COLO668 (cell line): Measurements from ENCODE around the gene GLRX5.

Source experiments
- DNase-seq: peaks from one replicate; lab custom pipeline; 2025; ENCODE audit not compliant: unreplicated experiment; lab: John Stamatoyannopoulos, UW

The GLRX5 gene

DNA sequence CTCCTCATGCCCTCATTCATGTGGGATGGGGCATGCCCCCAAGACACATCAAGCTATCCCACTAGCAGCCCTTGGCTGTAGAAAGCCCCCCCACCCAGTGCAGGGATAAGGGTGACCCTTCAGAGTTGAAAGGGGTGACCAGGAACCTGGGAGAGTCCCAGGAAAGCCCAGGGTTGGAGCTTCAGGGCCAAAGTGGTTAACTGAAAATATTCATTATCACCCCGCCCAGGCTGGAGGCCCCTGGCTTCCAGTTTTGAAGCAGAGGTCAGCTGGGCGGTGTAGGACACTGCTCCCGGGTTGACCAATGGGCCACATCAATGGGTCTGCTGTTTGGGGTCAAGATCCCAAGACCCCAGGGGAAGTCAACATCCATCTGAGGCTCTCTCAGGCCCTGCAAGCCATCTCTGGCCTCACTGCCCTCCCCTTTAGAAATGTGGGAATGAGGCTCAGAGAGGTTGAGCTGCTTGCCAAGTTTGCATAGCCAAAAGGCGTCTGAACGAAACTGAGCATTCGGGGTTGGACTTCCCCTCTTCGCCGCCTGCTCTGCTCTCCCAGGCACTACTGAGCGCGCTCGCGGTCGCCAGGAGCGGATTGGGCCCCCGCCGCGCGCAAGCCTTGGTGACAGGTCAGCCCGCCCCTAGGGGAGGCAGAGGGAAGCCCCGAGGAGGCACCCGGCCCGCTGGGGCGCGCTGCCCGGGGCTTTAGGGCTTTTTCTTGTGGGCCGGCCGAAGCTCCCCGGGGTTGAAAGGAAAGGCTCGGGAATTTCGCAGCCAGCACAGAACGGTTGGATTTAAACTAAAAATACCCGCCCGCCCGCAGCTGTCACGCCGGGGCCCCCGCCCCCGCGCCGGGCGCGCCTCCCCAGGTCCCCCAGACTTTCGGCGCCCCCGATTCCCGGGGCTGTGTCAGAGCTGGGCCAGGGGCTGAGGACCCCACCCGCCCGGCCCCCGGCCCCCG lies 19.0 kb upstream of the GLRX5 start:
- DNase-seq, result peak; percentile 90

DNA sequence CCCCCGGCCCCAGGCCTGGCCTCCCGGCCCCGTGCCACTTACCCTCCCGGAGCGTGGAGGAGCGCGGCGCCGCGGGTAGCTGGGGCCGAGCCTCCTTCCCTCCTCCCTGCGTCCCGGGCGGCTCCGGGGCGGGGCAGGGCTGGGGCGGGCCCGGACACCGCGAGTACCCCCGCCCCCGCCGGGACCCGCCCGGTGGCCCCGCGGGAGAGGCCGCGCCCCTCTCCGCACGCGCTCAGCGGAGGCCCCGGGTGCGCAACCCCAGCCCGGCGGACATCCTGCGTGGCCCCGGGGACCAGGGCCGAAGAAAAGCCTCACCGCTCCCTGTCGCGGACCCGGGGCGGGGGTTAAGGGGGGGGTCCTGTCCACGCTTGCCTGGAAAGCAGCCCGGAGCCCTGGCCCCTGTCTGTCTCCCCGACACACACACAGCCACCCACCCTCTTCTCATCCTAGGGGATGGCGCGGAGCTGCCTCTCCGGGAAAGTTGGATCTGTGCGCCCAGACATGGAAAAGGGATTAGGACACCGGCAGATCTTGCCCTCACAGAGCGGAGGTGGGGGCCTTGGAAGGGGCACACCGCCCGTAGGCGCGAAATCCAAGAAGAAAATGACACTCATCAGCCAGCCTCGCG lies 18.2 kb upstream of the GLRX5 start, which contains the start of gene SYNE3:
Gene SYNE3, minus strand, starts transcription at position 97 of the 628 bp plus-strand sequence. CDS start 40,829 bp downstream, outside the sequence.
- peak; percentile 64 for DNase-seq

GRCh38 chr14:95518045-95518751 lies 16.7 kb upstream of the GLRX5 start:
- DNase-seq, result no peak

GRCh38 chr14:95519699-95520098 lies 15.2 kb upstream of the GLRX5 start:
- DNase-seq, result no peak

- DNase-seq, result no peak
These were observed 14.5 kb upstream of the GLRX5 start for GRCh38 chr14:95520346-95520745.

DNA sequence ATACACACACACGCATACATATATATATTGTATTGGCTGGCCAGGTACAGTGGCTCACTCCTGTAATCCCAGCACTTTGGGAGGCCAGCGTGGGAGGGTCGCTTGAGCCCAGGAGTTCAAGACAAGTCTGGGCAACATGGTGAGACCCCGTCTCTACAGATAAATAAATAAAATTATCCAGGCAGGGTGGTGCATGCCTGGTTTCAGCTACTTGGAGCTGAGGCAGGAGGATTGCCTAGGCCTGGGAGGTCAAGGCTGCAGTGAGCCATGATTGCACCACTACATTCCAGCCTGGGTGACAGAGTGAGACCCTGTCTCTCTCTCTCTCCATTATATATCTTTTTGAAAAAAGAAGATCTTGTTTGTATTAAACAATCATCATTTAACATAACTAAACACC lies 13.8 kb upstream of the GLRX5 start:
- no peak for DNase-seq

DNA sequence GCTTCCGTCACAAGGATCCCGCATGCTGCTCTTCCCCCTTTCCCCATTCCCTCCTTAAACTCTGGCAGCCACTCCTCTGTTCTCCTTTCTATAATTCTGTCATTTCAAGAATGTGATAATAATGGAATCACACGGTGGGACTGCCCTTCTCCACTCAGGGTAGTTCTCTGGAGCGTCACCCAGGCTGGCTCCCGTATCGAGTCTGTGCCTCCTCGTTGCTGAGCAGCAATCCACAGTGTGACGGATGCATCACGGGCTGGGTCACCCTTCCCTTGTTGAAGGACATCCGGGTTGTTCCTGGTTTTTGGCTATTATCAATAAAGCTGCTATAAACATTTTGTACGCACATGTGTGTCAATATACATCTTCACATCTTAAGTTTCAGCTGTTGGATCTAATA lies 12.7 kb upstream of the GLRX5 start:
- no peak for DNase-seq

- DNase-seq, result no peak
These were observed 12.3 kb upstream of the GLRX5 start for GRCh38 chr14:95522556-95522955.

- peak; percentile 39 for DNase-seq
These were observed 11.6 kb upstream of the GLRX5 start for GRCh38 chr14:95523051-95523814.

DNA sequence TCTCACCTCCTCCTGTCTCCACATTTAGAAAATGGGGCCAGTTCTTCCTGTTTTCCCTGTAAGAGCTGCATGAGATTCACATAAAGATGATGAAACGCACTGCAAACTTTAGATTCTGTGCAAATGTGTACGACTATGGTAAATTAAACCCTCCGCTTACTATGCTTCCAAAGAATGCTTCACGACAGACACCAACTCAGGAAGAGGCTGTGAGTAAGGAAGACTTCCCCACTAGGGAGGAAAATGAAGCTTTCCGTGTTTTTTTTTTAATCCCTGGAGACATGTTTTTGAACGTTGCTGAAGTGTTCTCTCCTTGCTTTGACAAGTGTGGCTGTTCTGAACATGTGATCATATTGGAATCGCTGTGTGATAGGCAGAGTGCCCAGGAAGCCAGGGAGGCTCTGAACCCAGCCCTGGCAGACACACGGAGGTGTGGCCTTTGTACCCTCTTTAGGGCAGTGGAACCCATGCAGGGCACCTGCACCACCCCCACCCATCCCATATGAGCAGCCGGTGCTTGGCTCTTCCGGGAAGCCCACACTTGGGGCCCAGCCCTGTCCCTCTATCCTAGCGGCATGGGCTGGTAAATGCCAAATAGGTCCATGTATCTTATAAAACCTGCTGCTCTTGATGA lies 10.9 kb upstream of the GLRX5 start:
- DNase-seq, result peak; percentile 51

- no peak for DNase-seq
These were observed 9.9 kb upstream of the GLRX5 start for GRCh38 chr14:95524706-95525512.

- DNase-seq, result no peak
These were observed 8.9 kb upstream of the GLRX5 start for GRCh38 chr14:95525999-95526398.

DNA sequence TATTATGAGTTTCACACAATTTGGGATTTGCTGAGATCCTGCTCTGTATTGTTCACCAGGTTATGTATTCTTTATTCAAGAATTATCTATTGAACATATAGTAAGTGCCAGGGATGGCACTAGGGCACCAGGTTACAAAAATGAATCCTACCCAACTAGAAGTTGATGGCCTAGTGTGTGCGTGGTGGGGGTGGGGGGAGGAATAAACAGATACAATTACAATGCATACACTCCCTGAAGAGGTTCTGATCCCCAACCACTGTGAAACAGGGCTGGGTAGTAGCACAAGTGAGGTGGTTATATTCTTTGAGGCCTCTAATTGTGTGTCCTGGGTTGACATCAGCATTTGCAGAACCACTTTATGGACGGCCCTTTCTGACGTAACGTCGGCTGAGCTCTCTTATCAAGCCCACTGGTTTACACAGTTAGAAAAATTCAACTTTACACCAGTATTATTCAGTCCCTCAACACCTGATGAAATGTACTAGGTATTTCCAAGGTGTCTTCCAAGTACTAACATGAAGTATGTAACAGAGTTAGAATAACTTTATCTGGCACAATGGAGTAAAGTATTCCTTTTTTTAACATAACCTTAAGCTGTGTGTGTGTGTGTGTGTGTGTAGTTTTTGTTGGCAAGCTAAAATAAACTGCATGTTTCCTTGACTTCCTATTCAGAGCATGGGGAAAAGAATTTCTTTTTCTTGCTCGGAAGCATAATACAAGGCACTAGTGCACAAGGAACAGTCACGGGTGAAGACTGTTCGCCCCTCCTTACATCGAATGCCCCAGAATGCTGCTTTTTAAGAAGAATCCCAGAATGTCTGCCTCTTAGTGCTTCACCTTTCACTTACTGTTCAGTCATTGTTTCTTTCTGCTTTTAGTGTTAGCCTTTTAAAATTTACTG lies 8.1 kb upstream of the GLRX5 start:
- peak; percentile 34 for DNase-seq

DNA sequence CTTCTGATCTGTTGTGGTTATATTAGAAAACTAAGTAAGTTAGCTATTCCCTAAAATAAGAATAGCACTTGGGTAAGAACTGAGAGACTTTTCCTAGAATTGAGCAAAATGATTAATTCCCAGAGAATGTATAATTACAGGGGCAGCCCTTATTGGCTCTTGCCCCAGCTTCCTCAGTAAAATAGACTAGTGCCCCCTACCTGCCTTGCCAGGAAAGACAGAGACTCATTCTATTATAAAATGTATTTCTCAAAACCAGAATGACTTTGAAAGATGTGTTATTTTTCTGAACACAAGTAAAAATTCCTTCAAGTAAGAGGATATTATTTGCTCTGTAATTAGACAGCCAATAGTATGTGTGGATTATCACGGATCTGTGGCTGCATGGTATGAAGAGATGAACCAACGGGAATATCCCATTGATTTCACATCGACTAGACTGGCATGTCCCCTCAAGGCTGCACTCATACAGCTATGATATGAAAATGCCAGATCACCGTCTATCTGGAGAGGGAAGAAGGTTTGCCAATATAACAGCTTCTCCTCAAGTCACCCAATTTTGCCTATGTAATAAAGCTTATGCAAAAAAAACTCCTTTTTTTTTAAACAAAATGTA lies 7.4 kb upstream of the GLRX5 start:
- DNase-seq, result no peak

GRCh38 chr14:95529216-95529615 lies 5.6 kb upstream of the GLRX5 start:
- no peak for DNase-seq

GRCh38 chr14:95530473-95531276 lies 4.2 kb upstream of the GLRX5 start:
- DNase-seq, result no peak

DNA sequence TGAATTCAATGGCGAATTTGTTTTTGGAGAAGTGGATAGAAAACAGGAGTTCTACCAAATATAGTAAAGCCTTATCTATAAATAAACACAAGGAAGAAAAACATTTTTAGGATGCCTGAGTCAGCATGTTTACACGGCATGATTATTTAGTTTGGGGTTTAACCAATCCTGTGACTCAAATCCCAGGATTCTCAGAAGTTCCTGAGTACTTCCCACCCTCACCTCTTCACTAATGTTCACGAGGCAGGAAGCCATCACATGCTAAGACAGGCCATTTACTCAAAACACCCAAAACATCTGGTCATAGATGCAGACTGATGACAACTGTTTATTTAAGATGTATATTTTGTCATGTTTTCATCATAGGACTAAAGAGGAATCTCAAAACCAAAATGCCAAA lies 3.4 kb upstream of the GLRX5 start:
- DNase-seq, result no peak
